Activated CD8-positive, alpha-beta memory T cell treated with anti-CD3 and anti-CD28 coated beads, Interleukin-2, amount 50 U/mL, for 24 hours (primary cell): ENCODE data around the gene FBL.
"Not testable (repeated sequence)": the region's sequence is repeated elsewhere in the genome, so short reads cannot be mapped to it uniquely, and the experiment has no call there.

Experiments
- DNase-seq: peaks from one replicate; pipeline ENCODE4 v3.0.0-alpha.2; 2020; ENCODE audit errors: extremely low read depth

FBL gene

DNA sequence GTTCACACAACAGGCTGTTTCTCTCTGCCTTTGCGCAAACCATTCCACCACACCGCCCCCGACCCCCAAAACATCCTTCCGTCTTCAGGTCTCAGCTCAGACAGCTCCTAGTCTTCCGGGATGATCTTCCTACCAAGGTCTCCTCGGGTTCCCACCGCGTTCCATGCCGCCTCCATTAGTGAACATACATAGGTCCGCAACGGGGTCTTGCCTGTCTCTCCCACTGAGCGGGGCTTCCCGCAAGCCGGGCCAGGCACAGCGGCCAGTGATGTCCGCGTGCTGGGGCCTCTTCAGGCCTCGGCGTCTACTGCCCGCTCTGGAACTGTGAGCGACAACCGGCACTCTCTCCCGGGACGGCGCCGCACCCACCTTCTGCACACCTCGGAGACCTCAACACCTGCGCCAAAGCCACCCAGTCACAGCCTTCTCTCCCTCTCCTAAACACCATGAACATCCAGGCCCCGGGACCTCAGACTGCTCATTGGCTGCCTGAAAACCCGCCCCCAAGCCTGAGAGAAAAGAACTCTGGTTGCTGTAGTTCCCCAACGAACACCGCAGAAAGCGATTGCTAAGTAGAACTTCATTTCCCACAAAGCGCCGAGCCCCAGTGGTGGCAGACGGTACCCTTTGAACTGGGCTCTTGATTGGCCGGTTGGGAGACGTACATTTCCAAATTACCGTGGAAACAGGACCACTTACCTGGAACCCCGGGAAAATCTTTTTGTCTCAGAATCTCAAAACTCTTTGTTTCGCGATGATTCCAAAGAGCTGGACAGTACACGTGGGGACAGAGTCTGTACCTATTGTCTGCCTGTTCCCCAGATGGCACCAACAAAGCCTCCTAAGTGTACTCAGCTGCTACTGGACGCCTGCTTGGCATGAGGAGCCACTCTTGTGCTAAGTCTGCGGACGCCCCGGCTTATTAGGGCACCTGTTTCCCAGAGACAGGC lies 21.8 kb downstream of the FBL start:
- DNase-seq: peak; percentile 74

DNA sequence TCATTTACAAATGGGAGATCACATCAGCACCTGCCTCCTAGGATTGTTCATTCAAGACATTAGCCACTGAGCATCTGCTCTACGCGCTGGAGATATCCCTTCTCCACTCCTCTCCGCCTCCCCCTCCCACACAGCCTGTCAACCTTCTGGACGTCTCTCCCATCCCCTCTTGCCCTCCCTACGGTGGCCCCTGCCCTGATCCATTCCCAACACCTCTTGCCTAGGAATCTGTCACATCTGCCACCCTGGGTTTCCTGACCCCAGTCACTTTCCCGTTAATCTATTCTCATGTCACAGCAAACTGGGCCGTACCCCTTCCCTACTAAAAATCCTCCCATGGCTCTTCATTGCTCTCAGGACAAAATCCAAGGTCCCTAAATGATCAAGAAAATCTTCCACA lies 22.5 kb downstream of the FBL start:
- no peak for DNase-seq

DNA sequence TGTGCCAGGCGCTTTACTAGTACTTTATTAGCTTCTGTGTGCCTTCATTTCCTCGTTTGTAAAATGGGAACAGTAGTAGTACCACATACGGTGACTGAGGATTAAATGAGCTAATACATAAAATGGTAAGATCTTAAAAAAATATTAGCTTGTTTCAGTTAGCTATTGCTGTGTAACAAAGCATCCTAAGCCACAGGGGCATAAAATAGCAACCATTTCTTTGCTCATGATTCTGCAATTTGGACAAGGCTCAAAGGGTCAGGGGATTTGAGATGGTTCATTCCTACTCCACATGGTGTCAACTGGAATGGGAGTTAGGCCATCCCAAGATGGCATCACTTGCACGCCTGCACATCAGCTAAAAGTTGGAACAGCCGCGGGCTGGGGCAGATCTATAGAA lies 25.5 kb downstream of the FBL start:
- no peak for DNase-seq

GRCh38 chr19:39819786-39820185 lies 26.4 kb downstream of the FBL start:
- no peak for DNase-seq

DNA sequence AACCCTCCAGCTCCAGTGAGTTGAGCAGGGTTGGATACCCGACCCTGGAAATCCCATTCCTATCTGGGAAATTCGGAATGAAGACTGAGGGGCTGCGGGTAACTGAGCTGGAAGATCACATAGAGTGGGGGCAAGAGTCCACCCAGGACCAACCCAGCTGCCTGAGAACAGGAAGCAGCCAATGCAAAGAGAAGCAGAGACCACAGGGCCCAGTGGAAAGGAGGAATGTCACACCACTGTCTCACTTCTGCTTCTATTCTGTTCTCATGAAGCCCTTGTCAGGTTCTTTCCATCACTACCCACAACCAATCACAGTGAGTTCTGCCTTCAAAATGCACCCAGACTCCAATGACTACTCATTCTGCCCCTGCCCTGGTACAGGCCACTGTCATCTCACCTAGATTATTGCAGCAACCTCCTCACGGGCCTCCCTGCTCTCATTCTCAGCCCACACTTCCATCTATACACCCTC lies 27.5 kb downstream of the FBL start:
- DNase-seq: no peak

- no peak for DNase-seq
Measured at GRCh38 chr19:39817888-39818561, 28.2 kb downstream of the FBL start.

DNA sequence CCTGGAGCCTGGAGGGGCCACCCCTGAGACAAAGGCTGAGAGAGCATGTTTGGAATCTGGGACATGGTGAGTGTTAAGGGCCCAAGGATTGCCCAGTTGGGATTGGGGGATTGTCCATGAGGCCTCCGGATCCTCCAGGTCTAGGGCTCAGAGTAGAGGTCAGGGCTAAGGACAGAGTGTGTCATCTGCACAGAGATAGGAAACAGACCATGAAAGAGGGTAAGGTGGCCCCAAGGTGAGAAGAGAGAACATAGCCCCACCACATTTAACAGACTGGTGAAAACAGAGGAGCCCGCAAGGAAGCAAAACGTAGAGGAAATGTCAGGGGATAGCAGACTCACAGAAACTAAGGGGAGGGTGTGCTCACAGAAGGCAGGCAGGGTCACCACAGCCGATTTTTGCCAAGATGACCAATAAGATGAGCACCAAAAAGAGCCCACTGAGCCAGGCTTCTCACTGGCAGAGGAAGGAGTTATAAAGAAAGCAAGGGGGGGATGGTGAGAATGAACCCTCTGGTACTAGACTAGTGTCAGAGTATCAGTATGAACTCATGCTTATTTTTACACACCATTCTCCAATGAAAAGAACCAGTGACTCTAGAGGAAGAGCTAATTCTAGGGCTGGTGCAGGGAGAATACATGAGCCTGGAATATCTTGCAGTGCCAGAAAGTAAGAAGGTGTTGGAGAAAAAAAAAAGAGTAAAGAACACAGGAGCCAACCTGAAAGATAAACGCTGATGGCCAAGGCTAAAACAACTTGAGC lies 29.7 kb downstream of the FBL start:
- no peak for DNase-seq

DNA sequence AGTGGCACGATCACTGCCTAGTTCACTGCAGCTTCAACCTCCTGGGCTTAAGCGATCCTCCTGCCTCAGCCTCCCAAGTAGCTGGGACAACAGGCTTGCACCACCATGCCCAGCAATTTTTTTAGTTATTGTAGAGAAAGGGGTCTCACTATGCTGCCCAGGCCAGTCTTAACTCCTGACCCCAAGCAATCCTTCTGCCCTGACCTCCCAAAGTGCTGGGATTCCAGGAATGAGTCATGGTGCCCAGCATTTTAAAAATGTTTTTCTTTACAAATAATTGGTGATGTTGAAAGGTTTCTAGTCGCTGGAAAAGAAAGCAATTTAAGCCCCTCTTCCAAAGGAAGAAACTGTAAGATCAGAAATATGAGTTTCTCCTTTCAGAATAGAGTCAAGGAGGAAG lies 31.6 kb downstream of the FBL start:
- DNase-seq: no peak

GRCh38 chr19:39814111-39814510 lies 32.1 kb downstream of the FBL start:
- not testable (repeated sequence) for DNase-seq

GRCh38 chr19:39813264-39813993 lies 32.8 kb downstream of the FBL start:
- no peak for DNase-seq

- no peak for DNase-seq
Measured at GRCh38 chr19:39811064-39811463, 35.1 kb downstream of the FBL start.

GRCh38 chr19:39810424-39810823 lies 35.8 kb downstream of the FBL start:
- DNase-seq: no peak

- DNase-seq: no peak
Measured at GRCh38 chr19:39809368-39809767, 36.8 kb downstream of the FBL start.

GRCh38 chr19:39808688-39809087 lies 37.5 kb downstream of the FBL start:
- not testable (repeated sequence) for DNase-seq

- no peak for DNase-seq
Measured at GRCh38 chr19:39807846-39808364, 38.3 kb downstream of the FBL start.

GRCh38 chr19:39805104-39805503 lies 41.1 kb downstream of the FBL start:
- no peak for DNase-seq

DNA sequence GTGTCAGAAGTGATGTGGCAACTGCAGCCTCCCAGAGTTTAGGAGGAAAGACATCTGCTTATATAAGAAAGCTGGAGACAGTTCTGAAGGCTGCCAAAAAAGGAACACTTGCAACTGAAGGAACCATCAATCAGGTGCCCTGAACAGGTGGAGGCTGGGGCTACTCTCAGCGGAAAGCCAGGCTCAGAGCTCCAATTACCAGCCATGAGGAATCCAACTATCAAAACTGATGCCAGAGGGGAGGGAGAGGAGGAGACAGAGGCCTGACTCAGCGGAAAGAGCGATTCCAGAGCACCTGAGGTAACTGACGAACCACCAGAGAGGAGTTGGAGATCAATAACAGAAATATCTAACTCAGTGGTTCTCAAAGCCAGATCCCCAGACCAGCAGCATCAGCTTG lies 43.2 kb downstream of the FBL start:
- DNase-seq: no peak

GRCh38 chr19:39797083-39797482 lies 49.1 kb downstream of the FBL start:
- DNase-seq: no peak

- no peak for DNase-seq
Measured at GRCh38 chr19:39796000-39796498, 50.1 kb downstream of the FBL start.

DNA sequence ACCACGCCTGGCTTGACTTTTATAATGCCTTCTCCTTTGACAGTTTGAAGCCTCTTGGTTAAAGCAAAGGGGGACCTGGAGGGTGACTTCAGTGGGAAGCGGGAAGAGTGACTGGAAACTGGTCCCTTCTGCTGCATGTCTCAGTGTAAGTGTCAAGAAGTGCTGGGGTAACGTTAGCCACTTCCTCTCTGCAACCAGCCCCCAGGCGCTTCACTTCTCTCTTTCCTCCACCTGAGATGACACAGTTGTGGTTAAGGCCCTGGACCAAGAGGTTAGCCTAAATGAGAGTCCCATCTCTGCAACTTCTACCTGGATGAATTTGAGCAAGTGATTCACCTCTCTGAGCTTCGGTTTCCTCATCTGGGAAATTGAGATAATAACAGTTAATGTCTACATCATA lies 51.2 kb downstream of the FBL start:
- no peak for DNase-seq

GRCh38 chr19:39792999-39793546 lies 53.1 kb downstream of the FBL start:
- DNase-seq: peak; percentile 39
